Subcutaneous abdominal adipose tissue (tissue), 5 donors: ENCODE results near the gene LIPA.

Experiments
- H3K27ac ChIP-seq: one replicate; pipeline ENCODE4 v1.7.0; 2013; ENCODE audit warnings: low read depth, mild to moderate bottlenecking, inconsistent platforms, low read length, moderate library complexity
- H3K27me3 ChIP-seq, 5 donors: one replicate each; pipeline ENCODE4 v1.7.0; 2013; ENCODE audit warnings: low read length in 5 of 5, inconsistent platforms in 1 of 5; ENCODE audit not compliant: control insufficient read depth in 5 of 5, insufficient read depth in 4 of 5
- H3K36me3 ChIP-seq, 5 donors: one replicate each; pipeline ENCODE4 v1.7.0; 2013; ENCODE audit warnings: low read length in 5 of 5; ENCODE audit not compliant: control insufficient read depth in 5 of 5, insufficient read depth in 5 of 5
- H3K4me1 ChIP-seq, 5 donors: one replicate each; pipeline ENCODE4 v1.7.0; 2013; ENCODE audit warnings: low read length in 5 of 5, mild to moderate bottlenecking in 3 of 5, moderate library complexity in 1 of 5; ENCODE audit not compliant: control insufficient read depth in 5 of 5, insufficient read depth in 5 of 5
- H3K4me3 ChIP-seq, 5 donors: one replicate each; pipeline ENCODE4 v1.7.0; 2013; ENCODE audit warnings: low read length in 5 of 5, low read depth in 1 of 5
- H3K9ac ChIP-seq, 5 donors: one replicate each; pipeline ENCODE4 v1.7.0; 2013; ENCODE audit warnings: low read length in 5 of 5, mild to moderate bottlenecking in 4 of 5, moderate library complexity in 3 of 5
- H3K9me3 ChIP-seq, 5 donors: one replicate each; pipeline ENCODE4 v1.7.0; 2013; ENCODE audit warnings: low read length in 5 of 5; ENCODE audit not compliant: control insufficient read depth in 5 of 5
- donor health status: healthy.
- donor health status: healthy.
- donor health status: healthy.
- donor health status: healthy.
- donor health status: healthy.

Gene LIPA

DNA sequence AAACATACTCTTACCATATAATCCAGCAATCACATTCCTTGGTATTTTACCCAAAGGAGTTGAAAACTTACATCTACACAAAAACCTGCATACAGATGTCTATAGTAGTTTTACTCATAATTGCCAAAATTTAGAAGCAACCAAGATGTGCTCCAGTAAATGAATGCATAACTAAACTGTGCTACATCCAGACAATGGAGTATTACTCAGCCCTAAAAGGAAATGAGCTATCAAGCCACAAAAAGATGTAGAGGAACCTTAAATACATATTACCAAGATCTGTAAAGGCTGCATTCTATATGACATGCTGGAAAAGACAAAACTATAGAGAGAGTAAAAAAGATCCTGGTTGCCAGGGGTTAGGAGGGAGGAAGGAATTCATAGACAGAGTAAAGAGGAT is 22.6 kb downstream of the LIPA start:
- H3K36me3 ChIP-seq, result peaks cover 12 to 33% (median 15%) of the 10 kb centered on the region in 5 donors
- H3K27me3 ChIP-seq, result no peaks in the 10 kb centered on the region
- no peak overlapping the region for H3K27ac ChIP-seq

DNA sequence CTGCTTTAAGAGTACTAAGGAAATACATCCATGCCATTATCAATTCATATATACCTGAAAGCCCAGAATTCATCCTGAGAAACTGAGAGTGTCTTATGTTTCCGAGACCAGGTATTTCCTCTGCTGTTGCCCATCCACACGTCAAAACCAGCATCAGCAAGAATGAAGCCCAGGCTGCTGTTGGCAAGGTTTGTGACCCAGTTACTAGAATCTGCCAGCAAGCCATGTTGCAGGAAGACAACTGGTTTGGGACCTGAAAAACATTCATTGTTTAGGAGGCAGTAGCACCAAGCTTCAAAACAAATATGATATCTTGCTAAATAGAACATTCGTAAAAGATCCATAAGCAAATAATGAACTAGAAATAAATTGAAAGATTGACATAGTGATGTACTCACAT is 23.4 kb downstream of the LIPA start:
- H3K27ac ChIP-seq, result no peak overlapping the region
- H3K27me3 ChIP-seq, result no peaks in the 10 kb centered on the region
- H3K4me1 ChIP-seq, result peaks cover 0 to 10% (median under 1%) of the 10 kb centered on the region in 5 donors
- H3K36me3 ChIP-seq, result peaks cover 12 to 35% (median 19%) of the 10 kb centered on the region in 5 donors
- H3K9me3 ChIP-seq, result no peaks in the 10 kb centered on the region
- no peak overlapping the region for H3K9ac ChIP-seq
- no peak overlapping the region for H3K4me3 ChIP-seq

More for the DNA sequence above, 22.6 kb downstream of the LIPA start:
- Histone ChIP-seq H3K9me3 (no peaks in the 10 kb centered on the region), H3K4me3 (no peak overlapping the region), H3K9ac (no peak overlapping the region), H3K4me1 (peaks cover 1 to 12% (median 8%) of the 10 kb centered on the region in 5 donors)

- Histone ChIP-seq H3K9me3 (no peaks in the 10 kb centered on the region), H3K36me3 (peaks cover 9 to 40% (median 19%) of the 10 kb centered on the region in 5 donors), H3K27me3 (no peaks in the 10 kb centered on the region), H3K4me1 (peaks cover 0 to 10% (median 0%) of the 10 kb centered on the region in 5 donors), H3K9ac (no peak overlapping the region), H3K4me3 (no peak overlapping the region), H3K27ac (no peak overlapping the region)
These were observed 24.7 kb downstream of the LIPA start for GRCh38 chr10:89226891-89227290.

DNA sequence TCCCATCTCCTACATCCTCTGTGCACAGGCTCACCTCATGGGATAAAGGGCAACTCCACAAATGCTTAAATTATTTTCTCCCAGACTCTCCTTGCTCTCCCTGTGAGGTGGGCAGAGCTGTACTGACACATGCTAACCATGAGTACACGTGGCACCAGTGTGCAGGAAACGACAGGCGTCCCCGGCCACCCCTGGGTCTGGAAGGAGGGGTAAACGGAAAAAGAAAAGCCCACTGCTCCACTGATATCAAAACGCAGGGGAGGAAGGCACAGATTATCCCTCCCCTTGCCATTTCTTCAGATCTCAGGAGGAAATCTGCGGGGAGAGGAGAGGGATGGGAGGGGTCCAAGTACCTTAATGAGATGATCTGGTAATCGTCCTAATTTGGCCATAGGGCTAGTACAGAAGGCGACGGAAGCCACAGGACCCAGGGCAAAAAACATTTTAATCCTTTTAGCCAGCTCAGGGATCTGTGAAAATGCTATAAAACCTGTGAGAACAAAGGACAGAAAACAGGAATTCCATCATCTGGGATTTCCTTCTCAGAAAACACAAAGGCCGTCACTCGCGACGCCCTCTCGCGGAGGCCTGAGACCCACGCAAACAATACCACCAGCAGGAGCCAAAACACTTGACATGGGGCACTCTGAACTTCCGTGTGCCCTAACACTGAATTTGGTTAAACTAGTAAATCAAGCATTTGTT is 26.7 kb downstream of the LIPA start:
- no peaks in the 10 kb centered on the region for H3K27me3 ChIP-seq
- H3K4me3 ChIP-seq, result peak overlapping the region in 3 of 5 donors; percentile 3 to 32 (median 25)
- H3K9me3 ChIP-seq, result no peaks in the 10 kb centered on the region
- peak overlapping the region; percentile 61 for H3K27ac ChIP-seq
- H3K9ac ChIP-seq, result peak overlapping the region in 2 of 5 donors; percentile 14 to 44
- peaks cover 9 to 30% (median 16%) of the 10 kb centered on the region in 5 donors for H3K36me3 ChIP-seq
- peaks cover 0 to 19% (median 13%) of the 10 kb centered on the region in 5 donors for H3K4me1 ChIP-seq

GRCh38 chr10:89221919-89222318 is 29.7 kb downstream of the LIPA start:
- H3K9ac ChIP-seq, result no peak overlapping the region
- H3K27me3 ChIP-seq, result no peaks in the 10 kb centered on the region
- peak overlapping the region; percentile 31 for H3K27ac ChIP-seq
- H3K36me3 ChIP-seq, result peaks cover 7 to 25% (median 11%) of the 10 kb centered on the region in 5 donors
- peaks cover 0 to 31% (median 28%) of the 10 kb centered on the region in 5 donors for H3K4me1 ChIP-seq
- no peaks in the 10 kb centered on the region for H3K9me3 ChIP-seq
- no peak overlapping the region for H3K4me3 ChIP-seq

- Histone ChIP-seq H3K4me3 (no peak overlapping the region), H3K27me3 (no peaks in the 10 kb centered on the region), H3K4me1 (peaks cover 0 to 31% (median 27%) of the 10 kb centered on the region in 5 donors), H3K9me3 (no peaks in the 10 kb centered on the region), H3K9ac (peak overlapping the region in 2 of 5 donors; percentile 4 to 26), H3K36me3 (peaks cover 6 to 30% (median 17%) of the 10 kb centered on the region in 5 donors), H3K27ac (peak overlapping the region; percentile 61)
These were observed 31.9 kb downstream of the LIPA start for GRCh38 chr10:89219513-89220218.

DNA sequence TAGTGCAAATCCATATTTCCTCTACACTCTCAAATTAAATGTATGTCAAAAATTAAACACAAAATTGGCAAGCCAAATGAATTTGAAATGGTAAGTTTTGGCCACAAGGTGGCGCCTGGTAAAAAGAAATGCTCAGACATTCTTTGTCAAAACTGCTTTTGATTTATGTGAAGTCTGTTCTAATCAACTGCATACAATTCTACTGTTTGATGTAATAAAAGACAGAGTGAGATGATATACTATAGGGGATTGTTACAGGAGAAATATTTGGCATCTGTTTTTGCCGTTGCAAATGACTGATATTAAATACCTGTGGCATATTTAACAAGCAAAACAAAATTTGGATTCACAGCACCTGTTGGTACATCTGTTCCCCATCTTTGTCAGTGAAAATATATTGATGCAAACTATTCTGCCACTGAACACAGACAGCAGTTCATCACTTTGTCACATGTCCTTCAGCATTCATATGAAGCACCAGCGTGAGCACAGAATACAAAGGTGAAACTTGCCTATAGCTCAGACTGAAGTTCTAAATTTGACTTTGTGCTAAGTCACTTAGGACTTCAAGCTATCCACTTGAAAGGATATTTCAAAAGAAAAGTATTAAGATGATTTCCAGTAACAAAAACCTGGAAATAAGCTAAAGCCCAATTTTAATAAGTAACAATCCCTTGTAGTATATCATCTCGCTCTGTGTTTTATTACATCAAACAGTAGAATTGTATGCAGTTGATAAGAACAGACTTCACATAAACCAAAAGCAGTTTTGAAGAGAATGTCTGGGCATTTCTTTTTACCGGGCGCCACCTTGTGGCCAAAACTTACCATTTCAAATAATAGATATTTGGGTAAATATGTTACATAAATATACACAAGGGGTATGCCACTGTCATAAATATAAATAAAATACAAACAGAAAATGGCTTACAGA is 34.3 kb downstream of the LIPA start:
- Histone ChIP-seq H3K4me3 (no peak overlapping the region), H3K27ac (peak overlapping the region; percentile 61), H3K9ac (peak overlapping the region in 1 of 5 donors; percentile 62), H3K36me3 (peaks cover 3 to 25% (median 13%) of the 10 kb centered on the region in 5 donors), H3K9me3 (no peaks in the 10 kb centered on the region), H3K27me3 (no peaks in the 10 kb centered on the region), H3K4me1 (peaks cover 4 to 32% (median 30%) of the 10 kb centered on the region in 5 donors)

DNA sequence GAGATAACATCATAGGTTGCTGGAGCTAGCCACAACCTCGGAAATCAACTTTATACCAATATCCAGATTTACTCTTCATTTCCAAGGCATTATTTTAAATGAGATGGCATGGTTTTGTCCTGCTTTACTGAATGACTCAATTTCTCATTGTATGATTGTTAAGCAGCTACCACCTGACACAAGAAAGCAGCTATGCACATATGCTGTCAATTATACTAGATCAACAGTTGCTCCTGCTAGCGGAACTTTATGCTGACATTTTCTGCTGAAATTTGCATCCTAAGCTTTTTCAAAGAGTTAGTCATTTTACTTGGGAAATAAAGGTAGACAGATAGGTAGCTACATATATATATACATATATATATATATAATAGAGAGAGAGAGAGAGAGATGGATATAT is 35.5 kb downstream of the LIPA start:
- Histone ChIP-seq H3K9ac (no peak overlapping the region), H3K9me3 (no peaks in the 10 kb centered on the region), H3K27ac (no peak overlapping the region)

DNA sequence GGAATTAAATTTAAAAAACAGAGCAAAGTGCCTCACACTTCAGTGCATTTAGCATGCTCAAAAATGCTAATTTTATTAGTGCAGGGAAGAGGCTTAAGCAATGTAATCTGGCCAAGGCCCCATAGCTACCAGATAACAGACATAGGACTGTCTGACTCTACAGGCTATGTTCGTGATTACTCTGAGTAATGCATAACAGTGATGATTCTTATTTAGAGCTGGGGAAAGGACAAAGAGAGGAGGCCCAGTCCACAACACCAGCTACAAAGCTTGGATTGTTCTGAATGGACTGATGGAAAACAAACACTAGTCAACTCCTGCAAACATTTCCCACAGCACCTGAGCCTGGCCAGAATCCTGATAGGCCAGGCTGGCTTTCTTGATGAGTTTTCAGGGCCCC is 36.1 kb downstream of the LIPA start:
- H3K9ac ChIP-seq, result no peak overlapping the region
- no peak overlapping the region for H3K27ac ChIP-seq
- H3K27me3 ChIP-seq, result no peaks in the 10 kb centered on the region
- H3K36me3 ChIP-seq, result peaks cover 3 to 21% (median 13%) of the 10 kb centered on the region in 5 donors
- H3K9me3 ChIP-seq, result no peaks in the 10 kb centered on the region
- H3K4me1 ChIP-seq, result peaks cover 4 to 24% (median 19%) of the 10 kb centered on the region in 5 donors
- H3K4me3 ChIP-seq, result no peak overlapping the region

More for the DNA sequence above, 35.5 kb downstream of the LIPA start:
- Histone ChIP-seq H3K4me1 (peaks cover 4 to 30% (median 23%) of the 10 kb centered on the region in 5 donors), H3K36me3 (peaks cover 3 to 21% (median 13%) of the 10 kb centered on the region in 5 donors), H3K4me3 (no peak overlapping the region), H3K27me3 (no peaks in the 10 kb centered on the region)
